ENCODE data around the gene ADARB2. TPM values are rescaled to one million over a fixed set of nuclear protein-coding genes. Genes with fewer than 3 reads are reported as not detected.

The ADARB2 gene
- total RNA-seq, 1 donor from 2014 or later: 0.22 TPM

- intact Hi-C loops (cut with micrococcal nuclease): no loop called here
- ATAC-seq: no peak
Observed at GRCh38 chr10:1289591-1289990, 447.7 kb downstream of the ADARB2 start.

GRCh38 chr10:1287971-1288401 is 449.3 kb downstream of the ADARB2 start:
- DNase-seq (no peak), ATAC-seq (no peak)
- intact Hi-C loops (cut with micrococcal nuclease): no loop called here

More at GRCh38 chr10:1289591-1289990, 447.7 kb downstream of the ADARB2 start:
- no peak for DNase-seq

- no peak for ATAC-seq
- intact Hi-C loops (cut with micrococcal nuclease): no loop called here
- DNase-seq: no peak
Observed at GRCh38 chr10:1287487-1287886, 449.8 kb downstream of the ADARB2 start.

- intact Hi-C loops (cut with micrococcal nuclease): no loop called here
- no peak for DNase-seq
- no peak for ATAC-seq
Observed at GRCh38 chr10:1284076-1284475, 453.2 kb downstream of the ADARB2 start.

- DNase-seq (no peak), ATAC-seq (no peak)
- intact Hi-C loops (cut with micrococcal nuclease): no loop called here
Observed at GRCh38 chr10:1281405-1281782, 455.9 kb downstream of the ADARB2 start.

- intact Hi-C loops (cut with micrococcal nuclease): no loop called here
- DNase-seq: no peak
- ATAC-seq: no peak
Observed at GRCh38 chr10:1280466-1281404, 456.6 kb downstream of the ADARB2 start.

GRCh38 chr10:1278306-1278705 is 459.0 kb downstream of the ADARB2 start:
- DNase-seq: no peak
- intact Hi-C loops (cut with micrococcal nuclease): no loop called here
- no peak for ATAC-seq

GRCh38 chr10:1274701-1275544 is 462.4 kb downstream of the ADARB2 start:
- no peak for ATAC-seq
- intact Hi-C loops (cut with micrococcal nuclease): no loop called here
- no peak for DNase-seq

- DNase-seq (no peak), ATAC-seq (no peak)
- intact Hi-C loops (cut with micrococcal nuclease): no loop called here
Observed at GRCh38 chr10:1274111-1274661, 463.1 kb downstream of the ADARB2 start.

GRCh38 chr10:1273372-1274105 is 463.8 kb downstream of the ADARB2 start:
- DNase-seq (no peak), ATAC-seq (no peak)
- intact Hi-C loops (cut with micrococcal nuclease): no loop called here

- no peak for ATAC-seq
- intact Hi-C loops (cut with micrococcal nuclease): no loop called here
- no peak for DNase-seq
Observed at GRCh38 chr10:1272777-1273161, 464.6 kb downstream of the ADARB2 start.

GRCh38 chr10:1272079-1272776 is 465.1 kb downstream of the ADARB2 start:
- ATAC-seq (no peak), DNase-seq (no peak)
- intact Hi-C loops (cut with micrococcal nuclease): no loop called here

GRCh38 chr10:1270906-1271305 is 466.4 kb downstream of the ADARB2 start:
- intact Hi-C loops (cut with micrococcal nuclease): no loop called here
- no peak for ATAC-seq
- DNase-seq: no peak

- intact Hi-C loops (cut with micrococcal nuclease): no loop called here
- no peak for ATAC-seq
- DNase-seq: no peak
Observed at GRCh38 chr10:1270490-1270889, 466.8 kb downstream of the ADARB2 start.

- ATAC-seq (no peak), DNase-seq (no peak)
- intact Hi-C loops (cut with micrococcal nuclease): no loop called here
Observed at GRCh38 chr10:1268831-1269230, 468.5 kb downstream of the ADARB2 start.

GRCh38 chr10:1267568-1267967 is 469.8 kb downstream of the ADARB2 start:
- intact Hi-C loops (cut with micrococcal nuclease): no loop called here
- ATAC-seq (no peak), DNase-seq (no peak)

- ATAC-seq (no peak), DNase-seq (no peak)
- intact Hi-C loops (cut with micrococcal nuclease): no loop called here
Observed at GRCh38 chr10:1267148-1267547, 470.2 kb downstream of the ADARB2 start.

GRCh38 chr10:1266033-1266802 is 471.1 kb downstream of the ADARB2 start:
- intact Hi-C loops (cut with micrococcal nuclease): no loop called here
- DNase-seq (no peak), ATAC-seq (no peak)

All from left ventricle myocardium superior (tissue), 1 donor.